Uterus (tissue), 4 donors: ENCODE data around the gene SON. TPM values are rescaled to one million over a fixed set of nuclear protein-coding genes. Genes with fewer than 3 reads are reported as not detected.

Source experiments
- DNase-seq, 2 donors: peaks; one replicate each; pipeline ENCODE4 v3.0.0-alpha.2; 2019 to 2020
- H3K27ac ChIP-seq, 2 donors: fragments of 200-600 bp; sonication (generic); 1 replicate in 1 of 2; 2 replicates in 1 of 2; pipeline ENCODE4 v1.5.1; 2016 to 2018
- H3K27me3 ChIP-seq, 2 donors: fragments of 200-600 bp; sonication (generic); one replicate each; pipeline ENCODE4 v1.5.1; 2018 to 2019; ENCODE audit warnings: control low read depth in 1 of 2
- H3K36me3 ChIP-seq, 2 donors: fragments of 200-600 bp; sonication (generic); one replicate each; pipeline ENCODE4 v1.5.1; 2019; ENCODE audit warnings: control low read depth in 1 of 2
- H3K4me1 ChIP-seq, 2 donors: fragments of 200-600 bp; sonication (generic); one replicate each; pipeline ENCODE4 v1.5.1; 2018 to 2019; ENCODE audit warnings: control low read depth in 1 of 2
- H3K4me3 ChIP-seq, 2 donors: fragments of 200-600 bp; sonication (generic); 1 replicate in 1 of 2; 2 replicates in 1 of 2; pipeline ENCODE4 v1.5.1; 2018 to 2019; ENCODE audit warnings: mild to moderate bottlenecking in 1 of 2
- H3K9me3 ChIP-seq, 2 donors: fragments of 200-600 bp; sonication (generic); one replicate each; pipeline ENCODE4 v1.5.1; 2019; ENCODE audit warnings: control low read depth in 1 of 2
- POLR2A ChIP-seq, 2 donors: fragments of 450-650 bp; IDR thresholded peaks; one replicate each; pipeline ENCODE4 v1.6.1; 2016; ENCODE audit warnings: antibody characterized with exemption in 2 of 2, mild to moderate bottlenecking in 1 of 2, moderate library complexity in 1 of 2
- intact Hi-C: fragments of 100-400 bp; cut with DNase I; formaldehyde crosslinking; loops from one replicate; pipeline ENCODE4 v1.15.1; 2023; ENCODE audit warnings: low total_unique reads
- total RNA-seq, 4 donors: library from RNA; depleted of rRNA in 3 of 4; stranded (reverse); fragments of >200 nt in 3 of 4; gene quantifications; one replicate each; pipeline versions ENCODE4 v1.1.0 to v1.2.4, GENCODE V29; 2014 to 2023
- TF ChIP-seq, protein P1 (sequence below), 4 experiments: fragments of 200-600 bp in 2 of 4; fragments of 450-650 bp in 2 of 4; sonication (generic) in 2 of 4; IDR thresholded peaks; one replicate each; pipeline ENCODE4 v1.5.1; 2016 to 2019; ENCODE audit warnings: antibody characterized with exemption in 4 of 4, mild to moderate bottlenecking in 2 of 4, moderate library complexity in 1 of 4
- donor health status: DM: yes; HTN: yes; CAD: no.

SON gene
- total RNA-seq, 4 donors from 2014 or later, result 249 to 420 (median 304) TPM

- Histone ChIP-seq H3K36me3 (no peaks in the 10 kb centered on the region), H3K4me1 (peaks cover 0 to 6% of the 10 kb centered on the region in 2 donors), H3K27me3 (no peaks in the 10 kb centered on the region), H3K27ac (no peak overlapping the region), H3K9me3 (no peaks in the 10 kb centered on the region), H3K4me3 (no peak overlapping the region)
- intact Hi-C loops, result no loop called here
- no peak for DNase-seq
- TF ChIP-seq, protein P1, sequence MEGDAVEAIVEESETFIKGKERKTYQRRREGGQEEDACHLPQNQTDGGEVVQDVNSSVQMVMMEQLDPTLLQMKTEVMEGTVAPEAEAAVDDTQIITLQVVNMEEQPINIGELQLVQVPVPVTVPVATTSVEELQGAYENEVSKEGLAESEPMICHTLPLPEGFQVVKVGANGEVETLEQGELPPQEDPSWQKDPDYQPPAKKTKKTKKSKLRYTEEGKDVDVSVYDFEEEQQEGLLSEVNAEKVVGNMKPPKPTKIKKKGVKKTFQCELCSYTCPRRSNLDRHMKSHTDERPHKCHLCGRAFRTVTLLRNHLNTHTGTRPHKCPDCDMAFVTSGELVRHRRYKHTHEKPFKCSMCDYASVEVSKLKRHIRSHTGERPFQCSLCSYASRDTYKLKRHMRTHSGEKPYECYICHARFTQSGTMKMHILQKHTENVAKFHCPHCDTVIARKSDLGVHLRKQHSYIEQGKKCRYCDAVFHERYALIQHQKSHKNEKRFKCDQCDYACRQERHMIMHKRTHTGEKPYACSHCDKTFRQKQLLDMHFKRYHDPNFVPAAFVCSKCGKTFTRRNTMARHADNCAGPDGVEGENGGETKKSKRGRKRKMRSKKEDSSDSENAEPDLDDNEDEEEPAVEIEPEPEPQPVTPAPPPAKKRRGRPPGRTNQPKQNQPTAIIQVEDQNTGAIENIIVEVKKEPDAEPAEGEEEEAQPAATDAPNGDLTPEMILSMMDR (IDR thresholded peaks at IDR 0.05), result no peak
- no peak for TF ChIP-seq POLR2A (IDR thresholded peaks at IDR 0.05)
These were observed 8.2 kb downstream of the SON start for GRCh38 chr21:33550772-33551660.

DNA sequence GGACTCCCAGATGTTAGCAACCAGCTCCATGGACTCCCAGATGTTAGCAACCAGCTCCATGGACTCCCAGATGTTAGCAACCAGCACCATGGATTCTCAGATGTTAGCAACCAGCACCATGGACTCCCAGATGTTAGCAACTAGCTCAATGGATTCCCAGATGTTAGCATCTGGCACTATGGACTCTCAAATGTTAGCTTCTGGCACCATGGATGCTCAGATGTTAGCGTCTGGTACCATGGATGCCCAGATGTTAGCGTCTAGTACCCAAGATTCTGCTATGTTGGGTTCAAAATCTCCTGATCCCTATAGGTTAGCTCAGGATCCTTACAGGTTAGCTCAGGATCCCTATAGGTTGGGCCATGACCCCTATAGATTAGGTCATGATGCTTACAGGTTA lies 8.8 kb downstream of the SON start:
- Histone ChIP-seq H3K27me3 (no peaks in the 10 kb centered on the region), H3K4me3 (no peak overlapping the region), H3K36me3 (no peaks in the 10 kb centered on the region), H3K9me3 (no peaks in the 10 kb centered on the region), H3K4me1 (peaks cover 0 to 7% of the 10 kb centered on the region in 2 donors), H3K27ac (no peak overlapping the region)
- no peak for TF ChIP-seq POLR2A (IDR thresholded peaks at IDR 0.05)
- TF ChIP-seq, protein P1 (IDR thresholded peaks at IDR 0.05), result no peak
- DNase-seq, result no peak
- intact Hi-C loops, result no loop called here

DNA sequence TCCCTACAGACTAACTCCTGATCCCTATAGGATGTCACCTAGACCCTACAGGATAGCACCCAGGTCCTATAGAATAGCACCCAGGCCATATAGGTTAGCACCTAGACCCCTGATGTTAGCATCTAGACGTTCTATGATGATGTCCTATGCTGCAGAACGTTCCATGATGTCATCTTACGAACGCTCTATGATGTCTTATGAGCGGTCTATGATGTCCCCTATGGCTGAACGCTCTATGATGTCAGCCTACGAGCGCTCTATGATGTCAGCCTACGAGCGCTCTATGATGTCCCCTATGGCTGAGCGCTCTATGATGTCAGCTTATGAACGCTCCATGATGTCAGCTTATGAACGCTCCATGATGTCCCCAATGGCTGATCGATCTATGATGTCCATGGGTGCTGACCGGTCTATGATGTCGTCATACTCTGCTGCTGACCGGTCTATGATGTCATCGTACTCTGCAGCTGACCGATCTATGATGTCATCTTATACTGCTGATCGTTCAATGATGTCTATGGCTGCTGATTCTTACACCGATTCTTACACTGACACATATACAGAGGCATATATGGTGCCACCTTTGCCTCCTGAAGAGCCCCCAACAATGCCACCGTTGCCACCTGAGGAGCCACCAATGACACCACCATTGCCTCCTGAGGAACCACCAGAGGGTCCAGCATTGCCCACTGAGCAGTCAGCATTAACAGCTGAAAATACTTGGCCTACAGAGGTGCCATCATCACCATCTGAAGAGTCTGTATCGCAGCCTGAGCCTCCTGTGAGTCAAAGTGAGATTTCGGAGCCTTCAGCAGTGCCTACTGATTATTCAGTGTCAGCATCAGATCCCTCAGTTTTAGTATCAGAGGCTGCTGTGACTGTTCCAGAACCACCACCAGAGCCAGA lies 9.5 kb downstream of the SON start:
- Histone ChIP-seq H3K9me3 (no peaks in the 10 kb centered on the region), H3K4me3 (no peak overlapping the region), H3K4me1 (peaks cover 0 to 7% of the 10 kb centered on the region in 2 donors), H3K27ac (no peak overlapping the region), H3K27me3 (no peaks in the 10 kb centered on the region), H3K36me3 (no peaks in the 10 kb centered on the region)
- DNase-seq, result no peak
- no peak for TF ChIP-seq POLR2A (IDR thresholded peaks at IDR 0.05)
- intact Hi-C loops, result no loop called here

DNA sequence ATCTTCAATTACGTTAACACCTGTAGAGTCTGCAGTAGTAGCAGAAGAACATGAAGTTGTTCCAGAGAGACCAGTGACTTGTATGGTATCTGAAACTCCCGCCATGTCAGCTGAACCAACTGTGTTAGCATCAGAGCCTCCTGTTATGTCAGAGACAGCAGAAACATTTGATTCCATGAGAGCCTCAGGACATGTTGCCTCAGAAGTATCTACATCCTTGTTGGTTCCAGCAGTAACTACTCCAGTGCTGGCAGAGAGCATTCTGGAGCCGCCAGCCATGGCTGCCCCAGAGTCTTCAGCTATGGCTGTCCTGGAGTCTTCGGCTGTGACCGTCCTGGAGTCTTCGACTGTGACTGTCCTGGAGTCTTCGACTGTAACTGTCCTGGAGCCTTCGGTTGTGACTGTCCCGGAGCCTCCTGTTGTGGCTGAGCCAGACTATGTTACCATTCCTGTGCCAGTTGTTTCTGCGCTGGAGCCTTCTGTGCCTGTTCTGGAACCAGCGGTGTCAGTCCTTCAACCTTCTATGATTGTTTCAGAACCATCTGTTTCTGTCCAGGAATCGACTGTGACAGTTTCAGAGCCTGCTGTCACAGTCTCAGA lies 10.3 kb downstream of the SON start:
- intact Hi-C loops, result no loop called here
- TF ChIP-seq, protein P1 (IDR thresholded peaks at IDR 0.05), result no peak
- TF ChIP-seq POLR2A (IDR thresholded peaks at IDR 0.05), result no peak
- Histone ChIP-seq H3K27me3 (no peaks in the 10 kb centered on the region), H3K36me3 (no peaks in the 10 kb centered on the region), H3K4me3 (no peak overlapping the region), H3K4me1 (peaks cover 0 to 7% of the 10 kb centered on the region in 2 donors), H3K9me3 (no peaks in the 10 kb centered on the region), H3K27ac (no peak overlapping the region)
- DNase-seq, result no peak

- no peaks in the 10 kb centered on the region for H3K27me3 ChIP-seq
- no peaks in the 10 kb centered on the region for H3K36me3 ChIP-seq
- intact Hi-C loops, result no loop called here
- no peak overlapping the region for H3K27ac ChIP-seq
- H3K4me3 ChIP-seq, result no peak overlapping the region
- H3K9me3 ChIP-seq, result no peaks in the 10 kb centered on the region
- no peak for TF ChIP-seq POLR2A (IDR thresholded peaks at IDR 0.05)
- TF ChIP-seq, protein P1 (IDR thresholded peaks at IDR 0.05), result no peak
- no peak for DNase-seq
- peaks cover 0 to 7% of the 10 kb centered on the region in 2 donors for H3K4me1 ChIP-seq
These were observed 11.6 kb downstream of the SON start for GRCh38 chr21:33554236-33554981.
